GM12801 (cell line): Measurements from ENCODE around the gene KAT6B.

ENCODE experiments used
- TF ChIP-seq, protein P1 (sequence below): IDR thresholded peaks from one replicate; pipeline ENCODE4 v1.5.1; 2011; ENCODE audit warnings: control low read depth; ENCODE audit not compliant: insufficient read length; ENCODE audit errors: extremely low read depth

Gene KAT6B

DNA sequence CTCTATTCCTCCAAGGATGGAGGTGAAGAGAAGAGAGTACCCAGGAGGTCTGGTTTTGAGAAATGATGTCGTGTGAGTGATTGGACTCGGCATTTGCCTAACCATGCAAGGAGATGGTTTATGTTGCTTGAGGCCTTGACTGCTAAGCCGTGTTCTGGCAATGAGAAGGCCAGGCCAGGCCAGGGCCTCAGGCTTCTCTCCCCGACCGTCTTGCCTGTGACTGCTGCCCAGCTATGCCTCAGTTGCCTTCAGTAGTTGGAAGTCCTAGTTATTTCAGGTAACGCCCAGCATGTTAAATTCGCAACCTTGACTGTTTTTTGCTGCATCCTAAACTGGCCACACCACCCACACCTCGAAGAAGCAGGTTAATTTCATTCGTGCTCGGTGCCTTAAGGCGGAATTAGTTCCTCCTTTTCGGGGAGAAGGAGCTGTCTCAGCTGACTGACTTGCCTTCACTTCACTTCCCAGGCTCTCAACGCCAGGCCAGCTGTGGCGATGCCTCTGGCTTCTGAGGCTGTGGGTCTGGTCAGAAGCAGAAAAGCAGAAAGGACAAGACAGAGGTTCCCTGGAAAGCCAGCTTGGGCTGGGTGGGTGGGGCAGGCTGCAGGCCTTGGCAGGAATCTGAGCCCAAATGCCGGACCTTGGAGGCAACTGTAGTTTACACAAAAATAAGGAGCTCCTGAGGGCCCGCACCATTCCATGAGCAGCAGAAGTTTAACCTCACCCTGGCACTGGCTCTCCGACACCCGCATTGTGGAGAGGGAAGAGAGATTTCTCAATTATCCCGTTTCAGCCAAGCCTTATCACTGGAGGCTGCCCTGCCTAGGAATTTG lies 223.1 kb downstream of the KAT6B start:
- TF ChIP-seq, protein P1, sequence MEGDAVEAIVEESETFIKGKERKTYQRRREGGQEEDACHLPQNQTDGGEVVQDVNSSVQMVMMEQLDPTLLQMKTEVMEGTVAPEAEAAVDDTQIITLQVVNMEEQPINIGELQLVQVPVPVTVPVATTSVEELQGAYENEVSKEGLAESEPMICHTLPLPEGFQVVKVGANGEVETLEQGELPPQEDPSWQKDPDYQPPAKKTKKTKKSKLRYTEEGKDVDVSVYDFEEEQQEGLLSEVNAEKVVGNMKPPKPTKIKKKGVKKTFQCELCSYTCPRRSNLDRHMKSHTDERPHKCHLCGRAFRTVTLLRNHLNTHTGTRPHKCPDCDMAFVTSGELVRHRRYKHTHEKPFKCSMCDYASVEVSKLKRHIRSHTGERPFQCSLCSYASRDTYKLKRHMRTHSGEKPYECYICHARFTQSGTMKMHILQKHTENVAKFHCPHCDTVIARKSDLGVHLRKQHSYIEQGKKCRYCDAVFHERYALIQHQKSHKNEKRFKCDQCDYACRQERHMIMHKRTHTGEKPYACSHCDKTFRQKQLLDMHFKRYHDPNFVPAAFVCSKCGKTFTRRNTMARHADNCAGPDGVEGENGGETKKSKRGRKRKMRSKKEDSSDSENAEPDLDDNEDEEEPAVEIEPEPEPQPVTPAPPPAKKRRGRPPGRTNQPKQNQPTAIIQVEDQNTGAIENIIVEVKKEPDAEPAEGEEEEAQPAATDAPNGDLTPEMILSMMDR, result no peak

DNA sequence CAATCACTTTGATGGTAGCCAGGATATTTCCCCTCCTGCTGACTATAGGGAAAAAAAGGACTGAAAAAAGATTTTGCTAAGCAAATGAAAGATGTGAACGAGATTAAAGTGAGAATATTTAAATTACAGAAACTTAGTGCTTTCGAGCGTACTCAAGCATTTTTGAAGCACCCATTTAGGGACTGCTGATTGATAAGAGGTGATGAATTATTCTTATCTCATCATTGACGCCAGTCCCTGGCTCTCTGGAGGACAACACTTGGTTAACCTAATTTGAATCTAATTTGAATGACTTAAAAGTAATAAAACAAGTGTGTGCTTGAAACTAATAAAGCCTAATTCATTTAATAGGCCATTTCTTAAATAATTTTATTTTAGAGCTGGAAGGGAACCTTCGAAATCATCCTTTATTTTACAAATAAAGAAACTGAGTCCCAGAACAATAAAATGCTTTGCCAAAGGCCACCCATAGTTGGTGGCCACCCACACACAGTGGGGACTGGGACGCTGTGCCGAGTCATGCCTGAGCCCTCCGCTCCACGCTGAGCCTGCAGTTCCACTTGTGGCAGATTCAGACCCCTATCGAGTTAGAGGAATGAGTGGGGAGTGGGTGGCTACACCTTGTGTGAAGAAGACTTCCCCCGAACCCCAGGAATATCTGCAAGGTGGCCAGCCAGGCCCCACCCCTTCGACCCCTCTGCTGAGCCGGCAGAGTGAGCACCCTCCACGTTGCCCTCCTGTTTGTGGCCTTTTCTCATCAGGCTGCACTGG lies 223.9 kb downstream of the KAT6B start:
- TF ChIP-seq, protein P1, result no peak

DNA sequence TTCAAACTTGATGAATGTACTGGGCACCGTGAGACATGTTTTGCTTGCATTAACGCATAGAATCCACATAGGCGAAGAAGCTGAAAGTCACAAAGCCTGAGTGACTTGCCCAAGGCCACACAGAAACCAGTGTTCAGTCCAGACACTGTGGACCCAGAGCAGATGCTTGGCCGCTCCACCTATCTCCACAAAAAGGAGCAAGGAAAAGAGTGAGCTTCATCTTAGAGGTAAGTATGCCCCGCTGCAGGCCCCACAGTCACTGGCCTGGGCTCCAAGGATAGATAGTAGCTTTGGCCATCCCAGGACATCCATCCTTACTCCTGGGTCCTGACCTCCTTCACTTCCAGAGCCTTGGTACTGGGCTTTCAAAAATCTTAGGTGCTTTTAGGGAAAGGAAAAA lies 224.9 kb downstream of the KAT6B start:
- TF ChIP-seq, protein P1, result no peak

DNA sequence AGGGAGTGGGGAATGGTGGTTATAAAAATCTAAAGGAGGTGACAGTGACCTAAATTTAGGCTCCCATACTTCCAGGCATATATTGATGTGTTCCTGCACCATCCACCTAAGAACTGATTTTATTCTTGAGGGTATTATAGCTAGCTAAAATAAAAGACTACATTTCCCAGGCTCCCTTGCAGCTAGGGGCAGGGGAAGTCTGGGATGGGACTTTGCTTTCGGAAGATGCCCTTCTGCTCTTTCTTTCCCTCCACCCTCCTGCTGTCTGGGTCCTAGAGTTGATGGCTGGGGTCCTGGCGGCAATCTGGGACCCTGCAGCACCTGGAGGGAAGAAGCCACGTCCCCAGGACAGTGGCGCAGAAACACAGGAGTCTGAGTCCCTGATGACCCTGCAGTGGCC lies 231.3 kb downstream of the KAT6B start:
- TF ChIP-seq, protein P1, result no peak

DNA sequence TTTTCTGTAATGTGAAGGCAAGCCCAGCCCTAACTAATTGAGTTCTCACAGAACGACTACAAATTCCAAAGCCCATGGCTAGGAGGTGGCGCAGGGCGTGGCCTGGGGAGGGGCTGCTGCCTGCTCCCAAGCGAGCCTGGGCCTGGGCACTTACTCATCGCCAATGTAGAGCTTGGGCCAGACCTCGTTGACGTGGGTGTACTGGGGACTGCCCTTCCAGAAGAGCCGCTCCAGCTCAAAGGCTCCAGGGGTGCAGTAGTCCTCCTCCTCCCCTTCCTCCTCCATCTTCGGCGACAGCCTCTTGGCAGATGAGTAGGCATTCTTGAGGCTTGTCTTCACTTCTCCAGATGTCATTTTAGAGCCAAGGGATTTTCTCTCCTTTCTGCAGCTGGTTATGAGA lies 231.8 kb downstream of the KAT6B start:
- TF ChIP-seq, protein P1, result no peak

DNA sequence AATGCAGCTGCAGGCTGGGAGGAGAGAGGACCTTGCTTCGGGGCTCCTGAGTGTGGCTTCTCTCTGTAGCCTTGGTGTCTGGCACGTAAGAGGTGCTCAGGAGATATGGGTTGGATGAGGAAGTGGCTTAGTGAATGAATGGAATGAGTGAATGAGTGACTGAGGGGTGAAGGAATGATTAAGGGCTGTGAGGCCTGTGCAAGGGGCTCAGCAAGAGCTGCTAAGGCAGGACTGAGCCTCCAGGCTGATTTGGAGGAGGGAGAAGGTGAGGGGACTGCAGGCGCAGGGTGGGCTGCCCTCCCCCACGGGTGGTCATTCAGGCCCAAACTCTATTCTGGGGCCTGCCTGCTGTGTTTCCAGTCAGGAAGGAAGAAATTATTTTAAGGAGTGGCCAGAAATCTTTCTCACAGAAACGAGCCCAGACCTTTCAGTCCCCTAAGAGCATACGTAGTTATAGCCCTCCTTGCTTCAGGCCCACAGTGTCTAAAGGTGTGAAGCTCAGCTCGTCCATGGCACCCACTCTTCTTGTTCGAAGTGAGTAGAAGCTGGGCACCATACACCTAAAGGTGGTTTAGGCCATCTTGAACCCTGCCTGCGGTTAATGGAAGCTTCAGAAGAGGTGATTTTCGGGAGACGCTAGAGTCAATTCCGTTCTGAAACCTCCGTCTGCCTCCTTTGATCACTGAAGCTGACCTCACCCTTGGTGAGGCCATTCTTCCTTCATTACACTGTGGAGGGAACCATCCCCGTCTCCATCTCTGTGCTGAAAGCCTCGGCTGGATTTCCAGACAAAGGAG lies 235.5 kb downstream of the KAT6B start:
- TF ChIP-seq, protein P1, result no peak

DNA sequence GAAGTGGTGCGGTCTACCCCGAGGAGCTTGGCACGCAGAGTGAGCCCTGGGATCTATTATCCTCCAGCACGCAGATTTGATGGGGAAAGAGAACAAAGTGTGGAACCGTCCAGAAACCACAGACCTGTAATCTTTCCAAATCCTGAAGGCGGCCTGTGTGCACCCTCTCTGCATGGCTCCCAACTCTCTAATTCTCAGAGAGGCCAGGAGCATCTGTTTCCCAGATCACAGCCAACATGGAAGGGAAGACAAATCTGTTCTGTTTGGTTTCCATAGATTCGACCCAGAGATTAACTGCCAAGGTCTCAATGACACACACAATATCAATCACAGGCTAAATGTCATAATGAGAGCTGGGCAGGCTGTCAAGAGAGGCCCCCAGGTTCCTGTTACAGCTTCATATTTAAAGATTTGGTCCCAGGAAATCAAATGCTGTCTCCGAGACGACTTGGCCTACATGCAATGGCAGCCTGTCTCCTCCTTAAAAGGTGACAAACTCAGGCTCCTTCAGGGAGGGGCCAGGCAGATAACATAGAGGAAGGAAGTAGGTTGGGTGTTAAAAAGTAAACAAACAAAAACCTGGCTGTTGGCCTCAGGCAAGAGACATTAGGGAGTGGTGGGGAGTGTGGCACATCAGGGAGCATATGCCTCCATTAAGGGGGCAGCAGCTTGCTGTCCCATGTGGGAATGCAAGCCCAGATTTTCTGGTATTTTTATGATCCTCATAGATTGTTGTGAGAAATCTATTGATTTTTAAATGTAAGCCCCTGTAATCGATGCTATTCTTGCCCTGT lies 236.3 kb downstream of the KAT6B start:
- TF ChIP-seq, protein P1, result no peak
